B cell (primary cell): ENCODE data around the gene IL17RE. TPM values are rescaled to one million over a fixed set of nuclear protein-coding genes. Genes with fewer than 3 reads are reported as not detected.

Source experiments
- ATAC-seq: fragments of 200-7000 bp; cut with Tn5 transposase; one replicate; pipeline ENCODE4 v1.10.0; 2021; ENCODE audit warnings: low read depth, mild to moderate bottlenecking, moderate number of reproducible peaks, moderate library complexity
- CTCF ChIA-PET: fragments of 350-600 bp; sonication (Branson Sonifier 250); formaldehyde crosslinking; loops from one replicate; lab custom pipeline; 2021; ENCODE audit warnings: antibody characterized with exemption, inconsistent platforms; lab: Charles Lee
- POLR2A ChIA-PET: fragments of 350-600 bp; sonication (Branson Sonifier 250); formaldehyde crosslinking; loops from one replicate; lab custom pipeline; 2021; ENCODE audit warnings: antibody characterized with exemption; lab: Charles Lee
- DNase-seq: peaks from one replicate; pipeline ENCODE4 v3.0.0; 2013
- H2AFZ ChIP-seq: 2 replicates; pipeline ENCODE4 v1.6.1; 2012; ENCODE audit warnings: mild to moderate bottlenecking, low read depth, low read length; ENCODE audit not compliant: insufficient read depth, poor library complexity, severe bottlenecking
- H3K27ac ChIP-seq, 2 donors: 1 replicate in 1 of 2; 2 replicates in 1 of 2; pipeline ENCODE4 v1.5.1; 2012 to 2013; ENCODE audit warnings: low read length in 2 of 2, mild to moderate bottlenecking in 2 of 2, moderate library complexity in 1 of 2
- H3K27me3 ChIP-seq, 4 experiments: fragments of 200-600 bp in 1 of 4; sonication (generic) in 1 of 4; replicated peaks in 1 of 4; 1 replicate in 2 of 4; 2 replicates in 2 of 4; pipeline versions ENCODE4 v1.6.1 to v1.7.0; 2013 to 2016; ENCODE audit warnings: low read length in 3 of 4, mild to moderate bottlenecking in 2 of 4, mixed read lengths in 1 of 4, moderate library complexity in 1 of 4; ENCODE audit not compliant: insufficient read depth in 4 of 4, control insufficient read depth in 3 of 4; ENCODE audit errors: control extremely low read depth in 1 of 4
- H3K36me3 ChIP-seq, 2 experiments: replicated peaks in 1 of 2; 1 replicate in 1 of 2; 2 replicates in 1 of 2; pipeline versions ENCODE4 v1.6.1 to v1.7.1; 2013; ENCODE audit warnings: low read length in 1 of 2; ENCODE audit not compliant: insufficient read depth in 2 of 2, control insufficient read depth in 1 of 2; ENCODE audit errors: control extremely low read depth in 1 of 2, extremely low read depth in 1 of 2
- H3K4me1 ChIP-seq, 2 donors: fragments of 200-600 bp in 1 of 2; sonication (generic) in 1 of 2; 1 replicate in 1 of 2; 2 replicates in 1 of 2; pipeline versions ENCODE4 v1.5.1 to v1.6.1; 2013 to 2017; ENCODE audit warnings: low read length in 2 of 2; ENCODE audit not compliant: control insufficient read depth in 2 of 2, insufficient read depth in 2 of 2
- H3K4me2 ChIP-seq: replicated peaks from 2 replicates; pipeline ENCODE3; 2012; ENCODE audit warnings: mild to moderate bottlenecking, low read depth, low read length; ENCODE audit not compliant: poor library complexity, severe bottlenecking
- H3K4me3 ChIP-seq, 5 experiments: fragments of 200-600 bp in 1 of 5; sonication (generic) in 1 of 5; 1 replicate in 3 of 5; 2 replicates in 2 of 5; pipeline versions ENCODE4 v1.5.1 to v1.7.0; 2011 to 2016; ENCODE audit warnings: low read length in 4 of 5, mild to moderate bottlenecking in 4 of 5, low read depth in 2 of 5, control low read depth in 1 of 5, moderate library complexity in 1 of 5; ENCODE audit not compliant: insufficient read depth in 1 of 5; ENCODE audit errors: control extremely low read depth in 1 of 5, extremely low read depth in 1 of 5
- H3K79me2 ChIP-seq: fragments of 200-600 bp; sonication (generic); one replicate; pipeline ENCODE4 v1.6.0; 2016; ENCODE audit warnings: low read length; ENCODE audit not compliant: control insufficient read depth, insufficient read depth
- H3K9ac ChIP-seq: fragments of 200-600 bp; sonication (generic); 2 replicates; pipeline ENCODE4 v1.6.1; 2017; ENCODE audit warnings: mild to moderate bottlenecking, low read length, moderate library complexity
- H3K9me3 ChIP-seq, 3 donors: one replicate each; pipeline versions ENCODE4 v1.6.1 to v1.7.1; 2013; ENCODE audit warnings: low read length in 2 of 3; ENCODE audit not compliant: control insufficient read depth in 2 of 3, insufficient read depth in 1 of 3; ENCODE audit errors: control extremely low read depth in 1 of 3
- H4K20me1 ChIP-seq: 2 replicates; pipeline ENCODE4 v1.6.0; 2012; ENCODE audit warnings: mild to moderate bottlenecking, low read length; ENCODE audit not compliant: insufficient read depth, control insufficient read depth, poor library complexity, severe bottlenecking
- H3K27ac Mint-ChIP-seq: one replicate; pipeline ENCODE4 v1.8.0; 2021; ENCODE audit warnings: mixed read lengths
- H3K27me3 Mint-ChIP-seq: one replicate; pipeline ENCODE4 v1.8.0; 2021; ENCODE audit warnings: mixed read lengths
- H3K4me1 Mint-ChIP-seq: one replicate; pipeline ENCODE4 v1.8.0; 2021; ENCODE audit warnings: mixed read lengths
- H3K4me3 Mint-ChIP-seq: one replicate; pipeline ENCODE4 v1.8.0; 2021; ENCODE audit warnings: mixed read lengths
- H3K9me3 Mint-ChIP-seq: one replicate; pipeline ENCODE4 v1.8.0; 2022; ENCODE audit warnings: mixed read lengths; ENCODE audit not compliant: insufficient read depth
- EZH2 ChIP-seq: IDR thresholded peaks from 2 replicates; pipeline ENCODE4 v1.6.1; 2012; ENCODE audit warnings: borderline replicate concordance, low read depth, mild to moderate bottlenecking, moderate library complexity, low read length; ENCODE audit not compliant: insufficient read depth, poor library complexity, severe bottlenecking
- WGBS: methylation state at CpG from one replicate; pipeline ENCODE4 v1.1.5; 2013; ENCODE audit warnings: missing lambda C conversion rate; ENCODE audit not compliant: insufficient coverage; 5-methylcytosine and 5-hydroxymethylcytosine counted together
- intact Hi-C: fragments of 100-400 bp; cut with micrococcal nuclease; formaldehyde crosslinking; loops from one replicate; pipeline ENCODE4 v1.10.0; 2022
- polyA plus RNA-seq: library from polyadenylated mRNA; depleted of rRNA; stranded (reverse); fragments of >200 nt; gene quantifications from 2 replicates; pipeline ENCODE4 v1.2.3, GENCODE V29; 2012
- total RNA-seq, 2 donors: library from RNA; stranded (reverse); fragments of 120-200 nt in 1 of 2; gene quantifications; 1 replicate in 1 of 2; 2 replicates in 1 of 2; pipeline versions ENCODE4 v1.2.3 to v1.2.4, GENCODE V29; 2013 to 2022
- TF ChIP-seq, protein P1 (sequence below): fragments of 200-600 bp; IDR thresholded peaks from one replicate; pipeline ENCODE4 v1.8.0; 2022; ENCODE audit warnings: antibody characterized with exemption, mild to moderate bottlenecking

IL17RE gene
- total and polyA plus RNA-seq, 2 donors (not counting 1 experiment from before 2014, with no cell fraction given) = 0.37 TPM; not detected in 1

DNA sequence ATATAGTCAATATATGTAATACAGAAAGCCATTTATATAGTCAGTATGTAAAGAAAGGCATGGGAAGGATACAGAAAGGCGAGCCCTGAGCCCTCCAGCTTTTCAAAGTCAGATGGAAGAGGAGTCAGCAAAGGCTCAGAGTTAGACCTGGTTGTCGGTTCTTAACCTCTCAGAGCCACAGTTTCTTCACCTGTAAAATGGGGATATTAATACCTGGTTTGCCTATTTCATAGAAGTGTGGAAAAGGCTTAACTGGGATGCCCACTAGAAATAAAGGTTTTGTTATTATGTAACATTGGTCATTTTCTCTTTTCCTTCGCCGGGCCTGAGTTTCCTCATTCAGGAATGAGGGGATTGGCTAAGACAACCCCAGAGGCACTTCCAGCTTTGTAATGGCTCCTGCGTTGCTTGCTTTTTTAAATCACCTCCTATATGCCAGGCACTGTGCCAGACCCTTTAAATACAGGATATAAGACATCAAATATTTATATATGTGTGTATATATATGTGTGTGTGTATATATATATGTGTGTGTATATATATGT, 33.4 kb downstream of the IL17RE start:
- TF ChIP-seq, protein P1, sequence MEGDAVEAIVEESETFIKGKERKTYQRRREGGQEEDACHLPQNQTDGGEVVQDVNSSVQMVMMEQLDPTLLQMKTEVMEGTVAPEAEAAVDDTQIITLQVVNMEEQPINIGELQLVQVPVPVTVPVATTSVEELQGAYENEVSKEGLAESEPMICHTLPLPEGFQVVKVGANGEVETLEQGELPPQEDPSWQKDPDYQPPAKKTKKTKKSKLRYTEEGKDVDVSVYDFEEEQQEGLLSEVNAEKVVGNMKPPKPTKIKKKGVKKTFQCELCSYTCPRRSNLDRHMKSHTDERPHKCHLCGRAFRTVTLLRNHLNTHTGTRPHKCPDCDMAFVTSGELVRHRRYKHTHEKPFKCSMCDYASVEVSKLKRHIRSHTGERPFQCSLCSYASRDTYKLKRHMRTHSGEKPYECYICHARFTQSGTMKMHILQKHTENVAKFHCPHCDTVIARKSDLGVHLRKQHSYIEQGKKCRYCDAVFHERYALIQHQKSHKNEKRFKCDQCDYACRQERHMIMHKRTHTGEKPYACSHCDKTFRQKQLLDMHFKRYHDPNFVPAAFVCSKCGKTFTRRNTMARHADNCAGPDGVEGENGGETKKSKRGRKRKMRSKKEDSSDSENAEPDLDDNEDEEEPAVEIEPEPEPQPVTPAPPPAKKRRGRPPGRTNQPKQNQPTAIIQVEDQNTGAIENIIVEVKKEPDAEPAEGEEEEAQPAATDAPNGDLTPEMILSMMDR = no peak
- no peak for TF ChIP-seq EZH2
- Histone ChIP-seq H3K27ac (no peak overlapping the region), H3K9me3 (no peaks in the 10 kb centered on the region), H3K79me2 (peaks cover 27% of the 10 kb centered on the region), H3K4me2 (no peak overlapping the region), H3K27me3 (no peaks in the 10 kb centered on the region), H3K4me1 (peaks cover 22 to 26% of the 10 kb centered on the region in 2 donors), H4K20me1 (no peaks in the 10 kb centered on the region), H3K9ac (no peak overlapping the region), H3K36me3 (peaks cover 0 to 27% of the 10 kb centered on the region in 2 experiments), H3K4me3 (no peak overlapping the region), H2AFZ (no peak overlapping the region)
- intact Hi-C loops = no loop called here
- no peak overlapping the region for H3K27ac Mint-ChIP-seq
- no peaks in the 10 kb centered on the region for H3K27me3 Mint-ChIP-seq
- H3K9me3 Mint-ChIP-seq = no peaks in the 10 kb centered on the region
- POLR2A ChIA-PET = interaction anchor here (0.6 to 1.6 kb wide), 2 partner anchors 10 to 51 kb away, joined by 4 to 5 read pairs; partner anchors contain the start of gene EMC3
- WGBS = 100% methylated on average over 1 of the region's 5 CpGs
- peaks cover 39% of the 10 kb centered on the region for H3K4me1 Mint-ChIP-seq
- no peak overlapping the region for H3K4me3 Mint-ChIP-seq
- CTCF ChIA-PET = interaction anchor here (2.1 to 6.0 kb wide), 2 partner anchors 11 to 15 kb away, joined by 5 to 47 read pairs; no protein-coding TSS in a partner anchor
- DNase-seq (no peak), ATAC-seq (no peak)

DNA sequence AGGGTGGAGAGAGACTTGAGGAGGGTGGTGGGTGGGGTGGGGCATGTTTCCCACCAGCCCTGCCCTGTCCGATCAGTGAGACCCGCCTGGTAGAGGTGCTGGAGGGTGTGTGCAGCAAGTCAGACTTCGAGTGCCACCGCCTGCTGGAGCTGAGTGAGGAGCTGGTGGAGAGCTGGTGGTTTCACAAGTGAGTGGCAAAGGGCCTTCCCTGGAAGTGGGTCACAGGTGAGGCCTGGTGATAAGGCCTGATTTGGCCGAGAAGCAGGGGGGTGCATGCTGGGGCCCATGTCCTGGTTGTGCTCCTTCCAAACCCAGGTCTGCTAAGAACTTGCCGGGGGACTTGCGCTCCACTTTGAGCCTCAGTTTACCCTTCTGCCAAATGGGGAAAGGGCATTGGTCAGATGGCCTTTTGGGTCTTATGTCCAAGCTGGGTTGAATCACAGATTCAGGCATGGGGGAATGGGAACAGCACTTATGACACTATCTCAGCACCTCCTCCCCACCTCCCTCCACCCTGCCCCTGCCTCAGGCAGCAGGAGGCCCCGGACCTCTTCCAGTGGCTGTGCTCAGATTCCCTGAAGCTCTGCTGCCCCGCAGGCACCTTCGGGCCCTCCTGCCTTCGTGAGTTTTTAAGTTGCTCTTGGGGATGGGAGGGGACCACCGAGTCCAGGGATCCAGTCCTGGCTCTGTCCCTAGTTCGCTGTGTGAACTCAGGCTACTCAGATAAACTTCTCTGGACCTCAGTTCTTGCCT, 35.0 kb downstream of the IL17RE start:
- 97% methylated on average over 13 of the region's 13 CpGs for WGBS
- H4K20me1 ChIP-seq = no peaks in the 10 kb centered on the region

More for the DNA sequence above, 35.0 kb downstream of the IL17RE start:
- no peak overlapping the region for H3K9ac ChIP-seq
- no peak overlapping the region for H3K27ac Mint-ChIP-seq
- H3K4me3 ChIP-seq = no peak overlapping the region
- H3K4me2 ChIP-seq = no peak overlapping the region
- H3K79me2 ChIP-seq = peaks cover 27% of the 10 kb centered on the region
- H3K27ac ChIP-seq = no peak overlapping the region
- no peaks in the 10 kb centered on the region for H3K9me3 ChIP-seq
- no peaks in the 10 kb centered on the region for H3K27me3 ChIP-seq
- peaks cover 0 to 32% of the 10 kb centered on the region in 2 experiments for H3K36me3 ChIP-seq
- intact Hi-C loops = no loop called here
- DNase-seq (no peak), ATAC-seq (no peak)
- no peak overlapping the region for H2AFZ ChIP-seq
- TF ChIP-seq, protein P1 = no peak
- TF ChIP-seq EZH2 = no peak
- no peaks in the 10 kb centered on the region for H3K9me3 Mint-ChIP-seq
- no peaks in the 10 kb centered on the region for H3K27me3 Mint-ChIP-seq
- CTCF ChIA-PET = no interaction called here
- POLR2A ChIA-PET = no interaction called here
- H3K4me1 ChIP-seq = peaks cover 16% of the 10 kb centered on the region in 2 donors
- no peak overlapping the region for H3K4me3 Mint-ChIP-seq
- H3K4me1 Mint-ChIP-seq = peaks cover 28% of the 10 kb centered on the region
